HG02610 (cell line): ENCODE measurements around the gene JKAMP.

Experiments used
- ATAC-seq: cut with Tn5 transposase; IDR thresholded peaks from one replicate; pipeline ENCODE4 v1.9.1; 2021; ENCODE audit warnings: mild to moderate bottlenecking, moderate library complexity; ENCODE audit not compliant: unreplicated experiment

JKAMP gene

GRCh38 chr14:59537476-59537875 is 53.2 kb downstream of the JKAMP start:
- no peak for ATAC-seq

- no peak for ATAC-seq
Measured at GRCh38 chr14:59538936-59539335, 54.6 kb downstream of the JKAMP start.

GRCh38 chr14:59540852-59541251 is 56.5 kb downstream of the JKAMP start:
- no peak for ATAC-seq

GRCh38 chr14:59541731-59542130 is 57.4 kb downstream of the JKAMP start:
- no peak for ATAC-seq

GRCh38 chr14:59543873-59544272 is 59.6 kb downstream of the JKAMP start:
- ATAC-seq = no peak

GRCh38 chr14:59547310-59547709 is 63.0 kb downstream of the JKAMP start:
- no peak for ATAC-seq
